Stimulated activated CD8-positive, alpha-beta memory T cell treated with anti-CD3 and anti-CD28 coated beads, Interleukin-4, amount 100 ng/mL, for 1 hour (primary cell): ENCODE results near the gene RAB33B.

Experiments used
- DNase-seq, 2 donors: peaks; one replicate each; pipeline ENCODE4 v3.0.0-alpha.2; 2020; ENCODE audit warnings: low read depth in 2 of 2, low spot score in 1 of 2

Gene RAB33B

GRCh38 chr4:139503622-139504166 is 49.8 kb downstream of the RAB33B start:
- DNase-seq: no peak

GRCh38 chr4:139506774-139507173 is 52.9 kb downstream of the RAB33B start:
- DNase-seq: no peak

- no peak for DNase-seq
Observed at GRCh38 chr4:139508581-139509237, 54.8 kb downstream of the RAB33B start.

- DNase-seq: no peak
Observed at GRCh38 chr4:139509727-139510410, 55.9 kb downstream of the RAB33B start.

- no peak for DNase-seq
Observed at GRCh38 chr4:139511320-139511719, 57.4 kb downstream of the RAB33B start.

- no peak for DNase-seq
Observed at GRCh38 chr4:139514382-139515059, 60.6 kb downstream of the RAB33B start.

- no peak for DNase-seq
Observed at GRCh38 chr4:139515531-139515958, 61.6 kb downstream of the RAB33B start.

GRCh38 chr4:139521754-139522401 is 68.0 kb downstream of the RAB33B start:
- no peak for DNase-seq

GRCh38 chr4:139522457-139522856 is 68.5 kb downstream of the RAB33B start:
- DNase-seq: no peak

- no peak for DNase-seq
Observed at GRCh38 chr4:139523076-139523475, 69.2 kb downstream of the RAB33B start.

- no peak for DNase-seq
Observed at GRCh38 chr4:139524062-139524631, 70.2 kb downstream of the RAB33B start.

- no peak for DNase-seq
Observed at GRCh38 chr4:139525414-139525813, 71.5 kb downstream of the RAB33B start.
